ENCODE data around the gene DCC. TPM values are rescaled to one million over a fixed set of nuclear protein-coding genes. Genes with fewer than 3 reads are reported as not detected.

Gene DCC
- total and polyA plus RNA-seq, 2 of the 8 experiments (the other 6 are each of a cell fraction or from before 2014, with no cell fraction given) = 0.14 to 1.4 TPM

DNA sequence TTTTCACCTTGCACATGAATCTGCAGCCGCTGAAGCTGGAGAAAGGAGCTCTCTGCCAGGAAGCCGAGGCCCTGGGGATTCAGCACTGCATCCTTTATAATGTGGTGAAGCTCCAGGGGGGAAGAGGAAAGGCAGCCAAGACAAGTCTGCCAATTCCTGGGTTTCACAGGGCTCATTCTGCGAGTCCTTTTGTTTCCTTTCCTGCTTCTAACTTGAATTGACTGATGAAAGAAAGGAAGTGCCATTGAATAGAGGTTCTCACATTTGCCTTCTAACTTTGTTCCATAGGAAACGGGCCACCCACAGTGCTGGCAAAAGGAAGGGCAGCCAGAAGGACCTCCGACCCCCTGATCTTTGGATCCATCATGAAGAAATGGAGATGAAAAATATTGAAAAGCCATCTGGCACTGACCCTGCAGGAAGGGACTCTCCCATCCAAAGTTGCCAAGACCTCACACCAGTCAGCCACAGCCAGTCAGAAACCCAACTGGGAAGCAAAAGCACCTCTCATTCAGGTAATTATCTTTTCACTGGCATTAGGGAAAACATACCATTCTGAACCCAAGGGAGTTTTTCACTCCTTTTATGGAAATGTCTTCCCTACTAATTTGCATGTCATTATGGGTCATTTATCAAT, 1119.1 kb downstream of the DCC start (continued):
- TF ChIP-seq ASH2L (IDR thresholded peaks at IDR 0.05; ENCODE audit: low read length) (peak; percentile 30), CHD1 (IDR thresholded peaks at IDR 0.05; ENCODE audit: low read depth, low read length) (no peak)

Measured in H1 (cell line).